HG02798 (cell line): Measurements from ENCODE around the gene NQO2.
"Not testable (repeated sequence)": the region's sequence is repeated elsewhere in the genome, so short reads cannot be mapped to it uniquely, and the experiment has no call there.

Experiments
- ATAC-seq: cut with Tn5 transposase; IDR thresholded peaks from one replicate; pipeline ENCODE4 v1.9.1; 2021; ENCODE audit warnings: mild to moderate bottlenecking; ENCODE audit not compliant: unreplicated experiment, poor library complexity

The NQO2 gene

GRCh38 chr6:2969549-2969948 lies 30.1 kb upstream of the NQO2 start:
- ATAC-seq = no peak

- no peak for ATAC-seq
Measured at GRCh38 chr6:2970034-2970685, 29.5 kb upstream of the NQO2 start.

GRCh38 chr6:2970753-2971419 lies 28.8 kb upstream of the NQO2 start:
- no peak for ATAC-seq

- no peak for ATAC-seq
Measured at GRCh38 chr6:2971420-2972218, 28.1 kb upstream of the NQO2 start, which contains the start of gene SERPINB6. TSS of gene SERPINB6 (minus strand) at chr6:2971567. CDS start at chr6:2959332, 12,235 bp downstream.

GRCh38 chr6:2972219-2972487 lies 27.5 kb upstream of the NQO2 start:
- not testable (repeated sequence) for ATAC-seq

- not testable (repeated sequence) for ATAC-seq
Measured at GRCh38 chr6:2972685-2973084, 27.0 kb upstream of the NQO2 start.

- ATAC-seq = not testable (repeated sequence)
Measured at GRCh38 chr6:2973180-2973579, 26.5 kb upstream of the NQO2 start.

- no peak for ATAC-seq
Measured at GRCh38 chr6:2973676-2974075, 26.0 kb upstream of the NQO2 start.

- ATAC-seq = no peak
Measured at GRCh38 chr6:2976060-2976459, 23.6 kb upstream of the NQO2 start.

GRCh38 chr6:2976571-2977085 lies 23.1 kb upstream of the NQO2 start:
- ATAC-seq = no peak

- ATAC-seq = no peak
Measured at GRCh38 chr6:2977290-2977689, 22.4 kb upstream of the NQO2 start.

- no peak for ATAC-seq
Measured at GRCh38 chr6:2977799-2978590, 21.7 kb upstream of the NQO2 start.

GRCh38 chr6:2978923-2979322 lies 20.8 kb upstream of the NQO2 start:
- no peak for ATAC-seq

GRCh38 chr6:2979819-2980464 lies 19.8 kb upstream of the NQO2 start:
- no peak for ATAC-seq

GRCh38 chr6:2980465-2980855 lies 19.2 kb upstream of the NQO2 start:
- no peak for ATAC-seq

GRCh38 chr6:2982426-2983117 lies 17.1 kb upstream of the NQO2 start:
- ATAC-seq = no peak

- ATAC-seq = no peak
Measured at GRCh38 chr6:2984738-2985406, 14.8 kb upstream of the NQO2 start.

- ATAC-seq = no peak
Measured at GRCh38 chr6:2986722-2987221, 12.9 kb upstream of the NQO2 start.

GRCh38 chr6:2988094-2988425 lies 11.6 kb upstream of the NQO2 start:
- no peak for ATAC-seq
